Measurements from ENCODE around the gene PRPF8.

GRCh38 chr17:1626333-1626732 is 58.3 kb downstream of the PRPF8 start:
- TF ChIP-seq, protein P1, sequence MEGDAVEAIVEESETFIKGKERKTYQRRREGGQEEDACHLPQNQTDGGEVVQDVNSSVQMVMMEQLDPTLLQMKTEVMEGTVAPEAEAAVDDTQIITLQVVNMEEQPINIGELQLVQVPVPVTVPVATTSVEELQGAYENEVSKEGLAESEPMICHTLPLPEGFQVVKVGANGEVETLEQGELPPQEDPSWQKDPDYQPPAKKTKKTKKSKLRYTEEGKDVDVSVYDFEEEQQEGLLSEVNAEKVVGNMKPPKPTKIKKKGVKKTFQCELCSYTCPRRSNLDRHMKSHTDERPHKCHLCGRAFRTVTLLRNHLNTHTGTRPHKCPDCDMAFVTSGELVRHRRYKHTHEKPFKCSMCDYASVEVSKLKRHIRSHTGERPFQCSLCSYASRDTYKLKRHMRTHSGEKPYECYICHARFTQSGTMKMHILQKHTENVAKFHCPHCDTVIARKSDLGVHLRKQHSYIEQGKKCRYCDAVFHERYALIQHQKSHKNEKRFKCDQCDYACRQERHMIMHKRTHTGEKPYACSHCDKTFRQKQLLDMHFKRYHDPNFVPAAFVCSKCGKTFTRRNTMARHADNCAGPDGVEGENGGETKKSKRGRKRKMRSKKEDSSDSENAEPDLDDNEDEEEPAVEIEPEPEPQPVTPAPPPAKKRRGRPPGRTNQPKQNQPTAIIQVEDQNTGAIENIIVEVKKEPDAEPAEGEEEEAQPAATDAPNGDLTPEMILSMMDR (IDR thresholded peaks at IDR 0.05; ENCODE audit: insufficient read depth, low read length) = no peak
- TF ChIP-seq SPI1 (IDR thresholded peaks at IDR 0.05; ENCODE audit: borderline replicate concordance, low read depth) (no peak), POLR2AphosphoS5 (IDR thresholded peaks at IDR 0.05; ENCODE audit: low read depth) (no peak), GABPA (IDR thresholded peaks at IDR 0.05; ENCODE audit: low read depth) (no peak), REST (IDR thresholded peaks at IDR 0.05; ENCODE audit: insufficient replicate concordance, low read depth) (no peak)
